NCI-H146 treated with DMSO at 0.1 percent for 48 hours (cell line): ENCODE results near the gene MEIS2.
A peak's percentile ranks its signal among the peaks of the same experiment; 100 is the strongest.

Source experiments
- DNase-seq: peaks from one replicate; lab custom pipeline; 2025; ENCODE audit not compliant: unreplicated experiment; lab: John Stamatoyannopoulos, UW

The MEIS2 gene

GRCh38 chr15:37100109-37100965 lies at the start of gene MEIS2:
Gene MEIS2 (minus strand): TSS chr15:37100549. CDS start chr15:37099466, 1,083 bp downstream.
- peak; percentile 66 for DNase-seq

DNA sequence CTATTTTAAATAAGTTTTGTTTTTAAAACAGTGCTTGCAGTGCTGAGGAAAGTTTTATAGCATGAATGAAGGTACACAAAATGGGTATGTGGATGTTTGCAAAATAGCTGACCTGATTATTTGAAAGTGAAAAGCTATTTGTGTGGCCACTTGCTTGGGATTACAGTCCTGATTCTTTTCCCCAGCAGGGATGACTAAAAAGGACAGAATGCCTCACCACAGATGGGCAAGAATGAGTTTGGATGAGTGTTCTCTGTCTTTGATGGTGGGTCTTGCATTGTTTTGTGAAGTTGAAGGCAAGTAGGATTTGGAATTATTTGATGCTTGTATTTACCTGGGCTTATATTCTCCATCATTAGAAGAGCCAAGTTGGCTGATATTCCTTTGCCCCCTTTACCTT lies 48.8 kb upstream of the MEIS2 start:
- no peak for DNase-seq

GRCh38 chr15:37148714-37149113 lies 48.4 kb upstream of the MEIS2 start:
- DNase-seq, result no peak

DNA sequence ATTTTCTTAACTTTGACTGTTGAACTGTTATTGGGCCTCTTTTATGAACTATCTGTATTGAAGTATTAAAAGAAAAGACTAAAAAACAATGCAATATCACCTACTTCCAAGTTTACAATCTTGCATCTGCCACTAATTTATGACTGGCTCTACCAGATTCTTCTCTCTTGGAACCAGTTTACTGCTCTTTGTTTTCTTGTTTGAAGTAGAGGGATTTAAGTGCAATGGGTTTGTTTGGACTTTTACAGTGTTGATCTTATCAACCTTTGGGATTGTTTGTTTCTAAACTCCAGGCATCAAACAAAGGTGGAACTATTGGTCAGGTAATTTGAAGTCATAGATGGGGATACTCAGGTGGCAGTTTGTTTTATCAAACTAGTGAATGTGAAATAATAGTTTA lies 43.0 kb upstream of the MEIS2 start:
- DNase-seq, result no peak

- no peak for DNase-seq
Measured at GRCh38 chr15:37142371-37142770, 42.0 kb upstream of the MEIS2 start.

GRCh38 chr15:37140531-37141058 lies 40.2 kb upstream of the MEIS2 start:
- DNase-seq, result no peak

DNA sequence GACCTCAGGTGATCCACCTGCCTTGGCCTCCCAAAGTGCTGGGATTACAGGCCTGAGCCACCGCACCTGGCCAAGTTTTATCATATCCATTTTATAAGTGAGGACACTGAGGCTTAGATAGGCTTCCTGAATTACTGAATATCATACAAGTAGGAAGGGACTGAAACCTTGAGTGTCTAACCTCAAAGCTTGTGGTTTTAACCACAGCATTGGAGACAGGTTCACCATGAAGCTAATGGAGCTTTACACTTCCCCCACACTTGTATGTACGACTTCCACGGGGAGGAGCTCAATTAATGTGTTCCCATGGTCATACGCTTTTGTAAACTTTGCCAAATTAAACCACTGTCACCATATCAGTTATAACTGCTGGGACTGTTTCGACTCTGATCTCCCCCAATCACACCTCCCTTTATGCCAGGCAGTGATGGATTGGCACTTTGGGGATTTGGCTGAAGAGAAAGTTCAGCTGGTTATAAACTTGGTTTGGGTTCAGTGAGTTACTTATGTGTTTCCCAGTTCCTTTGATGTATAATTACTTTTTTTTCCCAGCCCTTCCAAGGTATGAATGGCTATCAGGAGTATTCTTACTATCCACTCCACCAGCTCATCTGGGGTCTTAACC lies 38.4 kb upstream of the MEIS2 start:
- no peak for DNase-seq

DNA sequence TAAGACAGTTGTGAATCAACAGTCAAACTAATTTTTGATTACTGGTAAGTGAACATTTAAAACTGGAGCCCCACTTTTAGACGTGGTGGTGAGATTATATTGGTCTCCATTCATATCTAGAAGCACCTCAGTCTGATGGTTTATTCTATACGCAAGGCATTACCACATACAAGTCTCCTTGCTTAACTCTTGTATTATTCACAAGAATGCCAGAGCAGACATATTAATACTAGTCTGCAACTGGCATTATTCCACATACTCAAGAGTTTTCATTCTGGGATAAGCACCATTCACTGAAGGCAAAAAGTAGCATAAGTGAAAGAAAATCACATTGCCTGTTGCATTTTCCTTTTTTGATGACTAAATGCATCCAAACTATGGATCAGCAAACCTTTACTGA lies 36.9 kb upstream of the MEIS2 start:
- DNase-seq, result no peak

DNA sequence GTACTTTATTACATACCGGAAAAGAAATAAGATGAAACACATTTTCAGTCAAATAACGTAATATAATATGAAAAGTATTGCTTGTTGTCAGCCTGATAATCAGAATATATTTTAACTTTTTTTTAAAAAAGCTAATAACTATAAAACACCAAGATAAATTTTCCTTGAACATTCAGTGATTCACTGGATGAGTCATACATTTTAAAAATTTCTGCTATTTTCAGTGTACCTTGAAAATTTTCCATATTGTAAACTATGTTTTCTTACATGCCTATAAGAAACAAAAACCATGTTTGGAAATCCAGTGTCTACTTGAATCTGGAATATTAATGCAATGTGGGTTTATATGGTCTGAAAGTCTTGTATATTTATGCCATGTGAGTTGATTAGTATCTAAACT lies 36.3 kb upstream of the MEIS2 start:
- DNase-seq, result no peak

DNA sequence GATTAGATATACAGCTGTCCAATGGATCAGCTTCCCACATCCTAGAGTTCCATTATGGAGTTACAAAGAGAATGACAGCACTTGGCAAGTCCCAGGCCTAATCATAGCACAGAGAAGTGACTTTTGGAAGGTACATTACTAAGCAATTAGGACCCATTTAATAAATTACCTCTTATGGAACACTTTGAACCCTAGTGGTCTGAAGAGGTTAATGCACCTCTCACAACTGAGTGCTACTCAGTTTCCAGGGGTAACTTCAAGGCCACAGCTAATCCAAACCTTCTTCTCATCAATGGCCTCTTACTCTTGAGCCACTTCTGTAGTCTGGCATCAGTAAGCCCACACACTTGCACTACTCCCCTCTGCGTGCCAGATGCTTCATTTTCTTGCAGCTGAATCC lies 34.9 kb upstream of the MEIS2 start:
- peak; percentile 3 for DNase-seq

DNA sequence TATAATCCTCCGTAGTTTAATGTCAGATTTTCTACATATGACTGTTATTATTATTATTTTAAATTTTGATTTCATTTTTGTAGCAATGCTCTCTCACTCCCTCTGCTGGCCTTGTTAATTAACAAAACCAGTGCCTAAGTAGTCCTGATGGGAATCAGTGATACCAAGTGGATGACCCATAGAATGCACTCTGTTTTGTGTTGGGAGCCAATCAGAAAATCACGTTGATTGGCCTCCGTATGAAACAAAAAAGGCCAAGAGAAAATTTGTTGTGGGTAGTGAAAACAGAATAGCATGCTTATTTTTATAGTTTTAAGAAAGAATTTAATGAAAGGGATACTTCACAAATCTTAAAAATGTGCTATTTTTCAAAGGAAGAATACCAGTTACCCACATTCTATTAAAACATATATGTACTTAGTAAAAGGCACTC lies 34.4 kb upstream of the MEIS2 start:
- no peak for DNase-seq

DNA sequence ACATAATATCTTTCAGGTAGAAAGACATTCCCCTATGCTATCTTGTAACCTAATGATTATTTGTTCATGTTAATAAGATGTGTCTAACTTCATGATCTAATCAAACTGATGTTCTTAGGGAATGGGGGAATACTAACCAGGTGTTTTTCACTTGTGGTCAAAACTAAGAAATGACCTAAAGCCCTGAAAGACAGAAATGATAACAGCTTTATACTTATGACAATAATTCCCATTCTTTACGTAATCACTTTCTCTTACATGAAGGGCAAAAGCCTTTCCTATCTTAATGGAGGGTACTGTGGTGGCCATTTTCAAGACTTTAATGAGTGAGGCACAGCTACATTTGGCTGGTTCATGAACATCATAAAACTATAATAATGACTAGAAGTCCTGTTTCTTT lies 33.9 kb upstream of the MEIS2 start:
- DNase-seq, result no peak

DNA sequence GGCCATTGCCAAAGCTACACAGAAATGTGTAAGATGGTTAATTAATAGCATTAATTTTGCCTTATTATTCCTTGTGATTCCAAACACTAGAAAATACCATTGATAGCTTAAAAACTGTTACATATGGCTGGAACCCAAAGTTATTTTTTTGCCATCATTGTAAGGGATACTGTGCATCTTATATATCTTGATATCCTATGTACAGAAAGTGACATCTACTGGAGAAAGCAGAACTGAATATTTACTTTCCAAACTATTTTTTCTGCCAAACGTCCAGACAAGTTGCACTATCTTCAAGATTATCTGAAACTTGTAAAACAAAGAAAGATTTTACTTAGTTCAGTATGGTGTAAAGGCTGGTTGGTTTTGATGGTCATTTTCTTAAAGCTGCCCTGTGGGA lies 33.3 kb upstream of the MEIS2 start:
- no peak for DNase-seq

GRCh38 chr15:37132826-37133417 lies 32.6 kb upstream of the MEIS2 start:
- DNase-seq, result no peak

DNA sequence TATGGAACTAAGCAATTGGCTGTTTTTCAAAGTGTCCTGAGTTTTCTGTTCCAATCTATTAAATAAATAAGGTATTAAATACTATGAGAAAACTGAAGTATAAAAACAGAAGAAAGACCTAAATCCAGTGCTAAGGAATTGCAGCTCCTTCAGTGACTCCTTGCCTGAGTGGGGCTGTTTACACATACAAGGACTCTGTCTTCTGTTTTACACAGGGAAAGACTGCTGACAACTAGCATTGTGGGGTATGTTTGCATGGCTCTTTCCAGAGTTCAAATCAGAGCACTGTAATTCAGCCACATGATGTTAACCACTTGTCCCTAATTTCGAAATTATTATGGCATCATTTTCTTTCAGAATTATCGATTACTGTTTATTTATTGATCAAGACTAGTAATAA lies 31.3 kb upstream of the MEIS2 start:
- no peak for DNase-seq

DNA sequence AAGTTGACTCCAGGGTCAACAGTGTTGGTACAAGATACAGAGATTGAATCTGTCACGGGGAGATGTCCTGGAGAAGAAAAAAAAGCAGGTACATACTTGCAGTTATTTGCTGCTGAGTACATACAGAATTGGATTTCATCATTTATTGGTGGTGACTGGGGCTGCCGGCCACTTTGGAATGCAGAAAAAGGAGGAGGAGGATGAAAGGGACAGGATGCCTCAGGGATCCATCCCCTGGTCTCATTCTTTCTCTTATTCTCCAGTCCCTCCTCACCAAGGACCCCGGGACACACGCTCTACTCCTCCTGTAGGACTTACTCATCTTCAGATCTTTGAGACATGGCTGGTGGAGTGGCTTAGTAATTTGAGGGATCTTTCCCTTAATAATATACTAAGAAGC lies 30.0 kb upstream of the MEIS2 start:
- DNase-seq, result no peak

DNA sequence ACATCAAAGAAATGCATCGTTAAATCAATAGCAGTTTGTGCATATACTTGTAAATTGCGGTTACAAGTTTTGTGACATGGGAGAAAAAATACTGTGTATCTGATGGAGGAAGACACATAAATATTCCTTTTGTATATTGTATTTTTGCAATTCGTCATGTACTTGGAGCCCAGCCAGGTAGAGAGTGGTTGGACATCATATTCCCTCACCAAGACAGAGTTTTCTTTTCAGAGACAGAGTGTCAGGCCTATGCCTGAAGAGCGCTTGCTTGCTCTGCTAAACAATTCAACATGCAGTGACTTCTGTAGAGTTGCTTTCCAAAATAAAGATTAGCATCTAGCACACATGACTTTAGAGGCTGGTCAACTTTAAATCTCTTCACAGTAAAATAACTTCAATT lies 24.8 kb upstream of the MEIS2 start:
- no peak for DNase-seq

DNA sequence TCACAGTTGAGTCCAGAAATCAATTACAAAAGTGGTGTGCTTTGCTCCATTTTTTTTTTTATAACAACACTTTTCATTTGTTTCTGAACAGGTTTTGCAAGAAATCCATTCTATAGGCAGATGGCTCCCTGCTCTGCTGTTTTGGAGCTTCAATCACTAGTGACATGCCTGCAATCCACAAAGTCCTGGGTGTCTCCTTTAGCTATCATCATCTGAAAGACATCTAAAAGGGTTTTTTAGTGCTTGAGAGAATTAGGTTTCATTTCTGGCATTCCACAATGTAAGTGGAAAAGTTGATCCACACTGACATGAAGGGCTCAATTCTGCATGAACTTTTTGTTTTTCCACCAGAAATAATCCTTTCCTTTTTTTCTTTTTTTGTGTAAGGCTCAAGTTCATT lies 24.0 kb upstream of the MEIS2 start:
- no peak for DNase-seq

GRCh38 chr15:37122703-37123102 lies 22.4 kb upstream of the MEIS2 start:
- no peak for DNase-seq

GRCh38 chr15:37121492-37121891 lies 21.1 kb upstream of the MEIS2 start:
- DNase-seq, result no peak

GRCh38 chr15:37117030-37117429 lies 16.7 kb upstream of the MEIS2 start:
- no peak for DNase-seq

- no peak for DNase-seq
Measured at GRCh38 chr15:37115538-37115937, 15.2 kb upstream of the MEIS2 start.
